DND-41 (cell line): ENCODE measurements around the gene GCNT4.

Experiments used
- EZH2 ChIP-seq: IDR thresholded peaks from 3 replicates; pipeline ENCODE4 v1.6.1; 2012; ENCODE audit warnings: borderline replicate concordance, low read depth, mild to moderate bottlenecking, moderate library complexity, low read length, inconsistent platforms; ENCODE audit not compliant: severe bottlenecking
- TF ChIP-seq, protein P1 (sequence below): IDR thresholded peaks from 2 replicates; pipeline ENCODE4 v1.5.1; 2012; ENCODE audit warnings: borderline replicate concordance, low read length, moderate library complexity, mild to moderate bottlenecking; ENCODE audit not compliant: poor library complexity, severe bottlenecking; ENCODE audit errors: extremely low read depth

DNA sequence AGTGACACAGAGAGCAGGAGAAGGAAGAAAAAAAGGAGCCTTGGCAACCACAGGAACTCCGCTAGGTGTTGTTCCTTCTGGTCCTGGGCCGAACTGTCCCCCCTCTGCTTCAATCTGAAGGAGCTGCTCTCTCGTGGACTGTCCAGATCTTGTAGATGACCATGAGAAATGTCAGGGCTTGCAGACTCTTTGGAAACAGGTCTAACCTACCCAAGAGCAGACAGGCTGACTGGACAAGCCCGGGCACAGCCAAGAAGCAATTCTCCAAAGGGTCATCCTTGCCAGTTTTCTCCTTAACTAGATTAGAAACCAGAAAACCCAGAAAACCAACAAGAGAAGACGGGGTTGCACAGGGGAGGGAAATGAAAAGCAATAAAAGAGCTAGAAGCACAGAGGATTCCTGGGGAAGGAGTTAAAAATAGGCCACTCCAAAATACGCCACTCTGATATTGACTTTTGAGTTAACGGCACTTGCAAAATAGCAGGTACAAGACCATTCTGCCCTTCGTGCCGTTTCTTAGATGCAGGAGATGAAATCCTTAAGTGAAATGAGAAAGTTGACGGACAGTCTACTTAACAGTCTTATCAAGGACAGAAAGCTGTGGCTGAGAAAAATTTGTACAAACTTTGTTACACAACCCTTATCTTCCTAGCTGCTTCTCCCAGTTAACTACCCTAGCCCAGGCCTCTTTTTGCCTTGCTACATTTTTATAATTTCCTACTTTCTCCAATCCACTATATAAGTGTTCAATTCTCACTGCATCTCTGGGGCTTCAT is 5.8 kb downstream of the GCNT4 start:
- TF ChIP-seq EZH2, result no peak
- TF ChIP-seq, protein P1, sequence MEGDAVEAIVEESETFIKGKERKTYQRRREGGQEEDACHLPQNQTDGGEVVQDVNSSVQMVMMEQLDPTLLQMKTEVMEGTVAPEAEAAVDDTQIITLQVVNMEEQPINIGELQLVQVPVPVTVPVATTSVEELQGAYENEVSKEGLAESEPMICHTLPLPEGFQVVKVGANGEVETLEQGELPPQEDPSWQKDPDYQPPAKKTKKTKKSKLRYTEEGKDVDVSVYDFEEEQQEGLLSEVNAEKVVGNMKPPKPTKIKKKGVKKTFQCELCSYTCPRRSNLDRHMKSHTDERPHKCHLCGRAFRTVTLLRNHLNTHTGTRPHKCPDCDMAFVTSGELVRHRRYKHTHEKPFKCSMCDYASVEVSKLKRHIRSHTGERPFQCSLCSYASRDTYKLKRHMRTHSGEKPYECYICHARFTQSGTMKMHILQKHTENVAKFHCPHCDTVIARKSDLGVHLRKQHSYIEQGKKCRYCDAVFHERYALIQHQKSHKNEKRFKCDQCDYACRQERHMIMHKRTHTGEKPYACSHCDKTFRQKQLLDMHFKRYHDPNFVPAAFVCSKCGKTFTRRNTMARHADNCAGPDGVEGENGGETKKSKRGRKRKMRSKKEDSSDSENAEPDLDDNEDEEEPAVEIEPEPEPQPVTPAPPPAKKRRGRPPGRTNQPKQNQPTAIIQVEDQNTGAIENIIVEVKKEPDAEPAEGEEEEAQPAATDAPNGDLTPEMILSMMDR, result no peak
